Measurements from ENCODE around the gene LAMC1. TPM values are rescaled to one million over a fixed set of nuclear protein-coding genes. Genes with fewer than 3 reads are reported as not detected.
A peak's percentile ranks its signal among the peaks of the same experiment; 100 is the strongest.

Gene LAMC1
- total and polyA plus RNA-seq, 2 donors (not counting 1 experiment from before 2014, with no cell fraction given), result 408 to 604 TPM

GRCh38 chr1:183003203-183003602, 20.0 kb upstream of the LAMC1 start:
- H4K20me1 ChIP-seq (ENCODE audit: control insufficient read depth, extremely low read depth, insufficient read depth, low read length), result no peaks in the 10 kb centered on the region
- no peaks in the 10 kb centered on the region for H3K36me3 ChIP-seq (ENCODE audit: control insufficient read depth, insufficient read depth, low read length)
- H3K4me3 ChIP-seq (replicated peaks in 1 of 4; ENCODE audit: control extremely low read depth in 1 of 4, insufficient read depth in 1 of 4, low read depth in 3 of 4, low read length in 4 of 4), result no peak overlapping the region
- peaks cover 3% of the 10 kb centered on the region for H3K4me1 ChIP-seq (ENCODE audit: control insufficient read depth, extremely low read depth, insufficient read depth, low read length)
- DNase-seq (ENCODE audit: low read depth in 2 of 2), result peak; percentile 25 to 80
- H3K79me2 ChIP-seq (ENCODE audit: control insufficient read depth, insufficient read depth, low read length), result no peaks in the 10 kb centered on the region
- H3K9ac ChIP-seq (ENCODE audit: insufficient read depth, low read length), result no peak overlapping the region
- H3K4me2 ChIP-seq (ENCODE audit: extremely low read depth, insufficient read depth, low read length), result peak overlapping the region; percentile 37
- H2AFZ ChIP-seq (ENCODE audit: low read length), result no peak overlapping the region
- no peaks in the 10 kb centered on the region for H3K27me3 ChIP-seq (ENCODE audit: control insufficient read depth, insufficient read depth, low read length)
- H3K9me3 ChIP-seq (ENCODE audit: control insufficient read depth, insufficient read depth, low read depth, low read length), result no peaks in the 10 kb centered on the region
- no peak for TF ChIP-seq EZH2 (IDR thresholded peaks at IDR 0.05; ENCODE audit: low read length, missing control alignments)
- TF ChIP-seq CTCF (conservative IDR thresholded peaks at IDR 0.05 in 1 of 2, IDR thresholded peaks at IDR 0.05 in 1 of 2; ENCODE audit: low read depth in 1 of 2, low read length in 2 of 2), result no peak
- no peak overlapping the region for H3K27ac ChIP-seq (ENCODE audit: insufficient read depth, low read length)

GRCh38 chr1:183004141-183004540, 19.1 kb upstream of the LAMC1 start:
- no peak for TF ChIP-seq EZH2 (IDR thresholded peaks at IDR 0.05; ENCODE audit: low read length, missing control alignments)
- no peak for TF ChIP-seq CTCF (conservative IDR thresholded peaks at IDR 0.05 in 1 of 2, IDR thresholded peaks at IDR 0.05 in 1 of 2; ENCODE audit: low read depth in 1 of 2, low read length in 2 of 2)
- peaks cover 3% of the 10 kb centered on the region for H3K4me1 ChIP-seq (ENCODE audit: control insufficient read depth, extremely low read depth, insufficient read depth, low read length)
- H4K20me1 ChIP-seq (ENCODE audit: control insufficient read depth, extremely low read depth, insufficient read depth, low read length), result no peaks in the 10 kb centered on the region
- H3K9ac ChIP-seq (ENCODE audit: insufficient read depth, low read length), result no peak overlapping the region
- H3K4me3 ChIP-seq (replicated peaks in 1 of 4; ENCODE audit: control extremely low read depth in 1 of 4, insufficient read depth in 1 of 4, low read depth in 3 of 4, low read length in 4 of 4), result no peak overlapping the region
- no peaks in the 10 kb centered on the region for H3K27me3 ChIP-seq (ENCODE audit: control insufficient read depth, insufficient read depth, low read length)
- H3K9me3 ChIP-seq (ENCODE audit: control insufficient read depth, insufficient read depth, low read depth, low read length), result no peaks in the 10 kb centered on the region
- no peaks in the 10 kb centered on the region for H3K79me2 ChIP-seq (ENCODE audit: control insufficient read depth, insufficient read depth, low read length)
- H3K27ac ChIP-seq (ENCODE audit: insufficient read depth, low read length), result no peak overlapping the region
- peak overlapping the region; percentile 46 for H2AFZ ChIP-seq (ENCODE audit: low read length)
- no peak overlapping the region for H3K4me2 ChIP-seq (ENCODE audit: extremely low read depth, insufficient read depth, low read length)
- no peak for DNase-seq (ENCODE audit: low read depth in 2 of 2)
- no peaks in the 10 kb centered on the region for H3K36me3 ChIP-seq (ENCODE audit: control insufficient read depth, insufficient read depth, low read length)

- Histone ChIP-seq H3K9me3 (ENCODE audit: control insufficient read depth, insufficient read depth, low read depth, low read length) (no peaks in the 10 kb centered on the region), H3K4me3 (replicated peaks in 1 of 4; ENCODE audit: control extremely low read depth in 1 of 4, insufficient read depth in 1 of 4, low read depth in 3 of 4, low read length in 4 of 4) (no peak overlapping the region), H4K20me1 (ENCODE audit: control insufficient read depth, extremely low read depth, insufficient read depth, low read length) (no peaks in the 10 kb centered on the region), H3K27me3 (ENCODE audit: control insufficient read depth, insufficient read depth, low read length) (no peaks in the 10 kb centered on the region), H3K36me3 (ENCODE audit: control insufficient read depth, insufficient read depth, low read length) (no peaks in the 10 kb centered on the region), H3K4me1 (ENCODE audit: control insufficient read depth, extremely low read depth, insufficient read depth, low read length) (no peaks in the 10 kb centered on the region), H2AFZ (ENCODE audit: low read length) (no peak overlapping the region), H3K9ac (ENCODE audit: insufficient read depth, low read length) (no peak overlapping the region), H3K27ac (ENCODE audit: insufficient read depth, low read length) (no peak overlapping the region), H3K4me2 (ENCODE audit: extremely low read depth, insufficient read depth, low read length) (no peak overlapping the region), H3K79me2 (ENCODE audit: control insufficient read depth, insufficient read depth, low read length) (no peaks in the 10 kb centered on the region)
- TF ChIP-seq CTCF (conservative IDR thresholded peaks at IDR 0.05 in 1 of 2, IDR thresholded peaks at IDR 0.05 in 1 of 2; ENCODE audit: low read depth in 1 of 2, low read length in 2 of 2) (no peak), EZH2 (IDR thresholded peaks at IDR 0.05; ENCODE audit: low read length, missing control alignments) (no peak)
- DNase-seq (ENCODE audit: low read depth in 2 of 2), result no peak
Observed at GRCh38 chr1:183011859-183012258, 11.4 kb upstream of the LAMC1 start.

Data from fibroblast of lung (primary cell).